Vagina (tissue), 2 donors: Measurements from ENCODE around the gene ADCY5. TPM values are rescaled to one million over a fixed set of nuclear protein-coding genes. Genes with fewer than 3 reads are reported as not detected.

Experiments used
- DNase-seq, 2 donors: peaks; one replicate each; pipeline ENCODE4 v3.0.0-alpha.2; 2017; ENCODE audit errors: extremely low spot score in 2 of 2
- H3K27ac ChIP-seq: fragments of 200-600 bp; sonication (generic); one replicate; pipeline ENCODE4 v1.5.1; 2019
- H3K27me3 ChIP-seq: fragments of 200-600 bp; sonication (generic); one replicate; pipeline ENCODE4 v1.5.1; 2019
- H3K36me3 ChIP-seq, 2 donors: fragments of 200-600 bp; sonication (generic); one replicate each; pipeline ENCODE4 v1.5.1; 2017 to 2019
- H3K4me1 ChIP-seq: fragments of 200-600 bp; sonication (generic); one replicate; pipeline ENCODE4 v1.5.1; 2019
- H3K4me3 ChIP-seq, 2 donors: fragments of 200-600 bp; sonication (generic); 1 replicate in 1 of 2; 2 replicates in 1 of 2; pipeline ENCODE4 v1.5.1; 2016 to 2019
- H3K9me3 ChIP-seq: fragments of 200-600 bp; sonication (generic); one replicate; pipeline ENCODE4 v1.5.1; 2019
- CTCF ChIP-seq, 3 experiments: fragments of 450-650 bp in 2 of 3; fragments of 200-600 bp in 1 of 3; sonication (generic) in 1 of 3; IDR thresholded peaks; one replicate each; pipeline ENCODE4 v1.5.1; 2017 to 2019; ENCODE audit warnings: antibody characterized with exemption in 3 of 3, mild to moderate bottlenecking in 2 of 3, moderate library complexity in 2 of 3
- POLR2A ChIP-seq, 2 donors: fragments of 450-650 bp; IDR thresholded peaks; one replicate each; pipeline ENCODE4 v1.6.1; 2017; ENCODE audit warnings: antibody characterized with exemption in 2 of 2, mild to moderate bottlenecking in 2 of 2, moderate library complexity in 2 of 2
- POLR2AphosphoS5 ChIP-seq, 2 donors: sonication (generic); formaldehyde crosslinking; IDR thresholded peaks; one replicate each; pipeline ENCODE4 v1.9.0; 2017; ENCODE audit warnings: antibody characterized with exemption in 2 of 2, mild to moderate bottlenecking in 2 of 2, low read depth in 1 of 2; ENCODE audit not compliant: insufficient read depth in 1 of 2
- intact Hi-C: fragments of 100-400 bp; cut with DNase I; formaldehyde crosslinking; loops from one replicate; pipeline ENCODE4 v1.15.1; 2023
- total RNA-seq: library from RNA; depleted of rRNA; stranded (reverse); fragments of >200 nt; gene quantifications from one replicate; pipeline ENCODE4 v1.2.3, GENCODE V29; 2016

The ADCY5 gene
- total RNA-seq, 1 donor from 2014 or later, result 16.7 TPM

- no peak overlapping the region for H3K4me3 ChIP-seq
- H3K9me3 ChIP-seq, result no peaks in the 10 kb centered on the region
- no peak for DNase-seq
- TF ChIP-seq POLR2AphosphoS5 (IDR thresholded peaks at IDR 0.05; ENCODE audit: insufficient read depth in 1 of 2, low read depth in 1 of 2) (no peak), POLR2A (IDR thresholded peaks at IDR 0.05) (no peak), CTCF (IDR thresholded peaks at IDR 0.05) (no peak)
- H3K36me3 ChIP-seq, result no peaks in the 10 kb centered on the region
- no peaks in the 10 kb centered on the region for H3K27me3 ChIP-seq
- H3K4me1 ChIP-seq, result peaks cover 12% of the 10 kb centered on the region
- peak overlapping the region; percentile 50 for H3K27ac ChIP-seq
- intact Hi-C loops, result no loop called here
Measured at GRCh38 chr3:123272547-123272946, 176.3 kb downstream of the ADCY5 start.

- H3K9me3 ChIP-seq, result no peaks in the 10 kb centered on the region
- H3K4me3 ChIP-seq, result no peak overlapping the region
- H3K27ac ChIP-seq, result no peak overlapping the region
- peaks cover 12% of the 10 kb centered on the region for H3K4me1 ChIP-seq
- DNase-seq, result no peak
- intact Hi-C loops, result no loop called here
- no peaks in the 10 kb centered on the region for H3K27me3 ChIP-seq
- H3K36me3 ChIP-seq, result no peaks in the 10 kb centered on the region
- TF ChIP-seq CTCF (IDR thresholded peaks at IDR 0.05), result no peak
- TF ChIP-seq POLR2AphosphoS5 (IDR thresholded peaks at IDR 0.05; ENCODE audit: insufficient read depth in 1 of 2, low read depth in 1 of 2), result no peak
- TF ChIP-seq POLR2A (IDR thresholded peaks at IDR 0.05), result no peak
Measured at GRCh38 chr3:123271466-123272159, 177.3 kb downstream of the ADCY5 start.

DNA sequence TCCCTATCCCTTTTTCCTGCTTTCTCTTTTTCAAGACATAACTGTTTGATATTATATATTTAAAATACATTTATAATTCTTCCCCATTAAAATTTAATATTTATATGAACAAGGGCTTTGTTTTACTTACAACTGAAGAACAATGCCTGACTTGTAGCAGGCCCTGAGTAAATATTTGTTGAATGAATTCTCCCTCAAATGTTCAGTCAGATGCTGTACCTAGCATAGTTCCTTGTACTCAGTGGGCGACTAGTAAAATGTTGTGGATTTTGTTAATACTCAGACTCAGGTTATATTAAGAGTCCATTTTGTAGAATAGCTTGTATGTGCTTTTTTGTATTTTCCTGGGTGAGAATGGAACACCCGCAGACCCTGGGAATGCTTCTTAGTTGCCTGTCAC is 178.1 kb downstream of the ADCY5 start:
- Histone ChIP-seq H3K27ac (no peak overlapping the region), H3K27me3 (no peaks in the 10 kb centered on the region), H3K9me3 (no peaks in the 10 kb centered on the region), H3K4me3 (no peak overlapping the region), H3K36me3 (no peaks in the 10 kb centered on the region), H3K4me1 (peaks cover 12% of the 10 kb centered on the region)
- TF ChIP-seq POLR2A (IDR thresholded peaks at IDR 0.05), result no peak
- no peak for TF ChIP-seq POLR2AphosphoS5 (IDR thresholded peaks at IDR 0.05; ENCODE audit: insufficient read depth in 1 of 2, low read depth in 1 of 2)
- TF ChIP-seq CTCF (IDR thresholded peaks at IDR 0.05), result no peak
- no peak for DNase-seq
- intact Hi-C loops, result no loop called here

DNA sequence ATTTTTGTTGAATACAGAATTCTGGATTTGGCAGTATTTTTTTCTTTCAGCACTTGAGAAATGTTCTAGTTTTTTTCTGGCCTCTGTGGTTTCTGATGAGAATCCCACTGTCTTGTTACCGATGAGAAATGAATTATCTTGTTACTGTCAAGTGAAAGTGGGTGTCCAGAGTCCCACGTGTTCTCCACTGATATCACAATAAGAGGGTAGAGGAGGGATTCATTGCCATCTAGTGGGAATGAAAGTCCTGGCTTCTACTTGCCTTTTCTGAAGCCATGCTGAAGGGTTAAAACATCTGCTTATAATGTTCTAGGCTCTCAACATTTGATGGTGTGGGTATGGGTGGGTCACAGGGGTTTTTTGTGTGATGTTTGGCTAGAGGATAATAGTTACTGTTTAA is 181.1 kb downstream of the ADCY5 start:
- no peak overlapping the region for H3K27ac ChIP-seq
- no peaks in the 10 kb centered on the region for H3K36me3 ChIP-seq
- no peak for DNase-seq
- intact Hi-C loops, result no loop called here
- H3K4me3 ChIP-seq, result no peak overlapping the region
- no peaks in the 10 kb centered on the region for H3K9me3 ChIP-seq
- TF ChIP-seq POLR2AphosphoS5 (IDR thresholded peaks at IDR 0.05; ENCODE audit: insufficient read depth in 1 of 2, low read depth in 1 of 2), result no peak
- no peak for TF ChIP-seq POLR2A (IDR thresholded peaks at IDR 0.05)
- TF ChIP-seq CTCF (IDR thresholded peaks at IDR 0.05), result no peak
- peaks cover 2% of the 10 kb centered on the region for H3K4me1 ChIP-seq
- H3K27me3 ChIP-seq, result no peaks in the 10 kb centered on the region

DNA sequence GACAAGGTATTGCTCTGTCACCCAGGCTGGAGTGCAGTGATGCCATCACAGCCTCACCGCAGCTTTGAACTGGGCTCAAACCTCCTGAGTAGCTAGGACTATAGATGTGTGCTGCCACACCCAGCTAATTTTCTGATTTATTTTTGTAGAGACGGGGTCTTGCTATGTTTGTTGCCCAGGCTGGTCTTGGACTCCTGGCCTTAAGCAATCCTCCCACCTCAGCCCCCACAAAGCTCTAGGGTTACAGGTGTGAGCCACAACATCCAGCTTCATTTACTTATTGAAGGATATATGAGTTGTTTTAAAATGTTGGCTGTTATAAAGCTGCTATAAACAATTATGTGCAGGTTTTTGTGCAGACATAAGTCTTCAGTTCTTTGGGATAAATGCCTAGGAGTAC is 184.9 kb downstream of the ADCY5 start:
- no peaks in the 10 kb centered on the region for H3K36me3 ChIP-seq

More for the DNA sequence above, 184.9 kb downstream of the ADCY5 start:
- intact Hi-C loops, result no loop called here
- TF ChIP-seq CTCF (IDR thresholded peaks at IDR 0.05), result no peak
- DNase-seq, result no peak
- Histone ChIP-seq H3K27me3 (no peaks in the 10 kb centered on the region), H3K4me3 (no peak overlapping the region), H3K9me3 (no peaks in the 10 kb centered on the region), H3K27ac (no peak overlapping the region), H3K4me1 (no peaks in the 10 kb centered on the region)
